ENCODE data around the gene TRIM5. TPM values are rescaled to one million over a fixed set of nuclear protein-coding genes. Genes with fewer than 3 reads are reported as not detected.

Gene TRIM5
- total RNA-seq (2014; rRNA removed; shearing (Covaris generic)) (17.7 and 20.8 TPM in 2 replicates), polyA plus RNA-seq (2016; fragmentation: Nextera tagmentation; extraction: Ambion mirVana) (16.1 and 21.0 TPM in 2 replicates)
- long read RNA-seq, partial matches to known transcripts, result 1 of 9 reads
- long read RNA-seq, other reads (novel, unspliced or antisense), result 4 of 9 reads

DNA sequence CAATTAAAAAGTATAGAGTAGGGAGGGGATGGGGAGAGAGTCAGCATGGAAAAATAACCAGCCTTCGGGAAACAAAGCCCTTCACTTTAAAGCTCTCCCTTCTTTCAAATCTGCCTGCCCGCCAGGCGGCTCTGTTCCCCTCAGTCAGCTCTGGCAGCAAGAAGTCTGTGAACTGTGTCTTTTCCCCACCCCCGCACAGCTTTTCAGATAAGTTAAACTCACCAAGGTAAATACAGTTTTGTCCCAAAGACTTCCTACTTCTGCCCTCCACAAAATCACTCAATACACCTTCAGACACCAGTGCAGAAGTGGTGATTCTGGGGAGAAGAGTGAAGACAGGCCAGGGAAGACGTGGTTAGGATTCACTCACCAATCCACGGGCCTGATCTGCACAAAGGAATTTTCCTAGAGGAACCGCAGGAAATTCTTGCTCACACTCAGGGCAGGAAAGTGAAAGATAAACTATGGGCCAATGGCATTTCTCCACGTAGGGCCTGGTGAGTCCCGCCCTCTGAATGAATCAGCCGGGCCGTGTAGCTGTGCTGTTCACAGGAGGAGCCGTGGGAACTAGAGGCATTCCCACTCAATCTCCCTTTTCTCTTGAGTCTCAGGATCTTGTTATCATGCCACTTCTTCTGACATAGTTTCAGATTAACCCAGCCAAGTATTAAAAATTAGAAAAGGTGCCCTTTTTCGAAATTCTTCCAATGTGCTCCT, at the start of gene TRIM5:
Gene TRIM5, minus strand, starts transcription at position 429 of the 717 bp plus-strand sequence. CDS start 4,897 bp downstream, outside the sequence.
- no peaks in the 10 kb centered on the region for H3F3A ChIP-seq (replicated peaks; ENCODE audit: low read depth)
- H4K20me1 ChIP-seq (replicated peaks; ENCODE audit: insufficient read depth), result no peaks in the 10 kb centered on the region
- H3K9me2 ChIP-seq (ENCODE audit: insufficient read depth), result 0 out of 2 replicates have a peak, but pooled peaks cover 4% of the 10 kb centered on the region
- DNase-seq (ENCODE audit: low spot score), result peak; percentile 89
- TF ChIP-seq ZNF114 (CRISPR knock-in tag; IDR thresholded peaks at IDR 0.05) (no peak), ZNF331 (CRISPR knock-in tag; IDR thresholded peaks at IDR 0.05; ENCODE audit: low read depth) (no peak), EZH2phosphoT487 (IDR thresholded peaks at IDR 0.05; ENCODE audit: unreplicated experiment) (no peak), STAT1 (IDR thresholded peaks at IDR 0.05; ENCODE audit: unreplicated experiment) (no peak), REST (IDR thresholded peaks at IDR 0.05; ENCODE audit: unreplicated experiment) (no peak), CTCF (conservative IDR thresholded peaks at IDR 0.05; ENCODE audit: low read depth in 2 of 2) (peak; percentile 54 to 61), CREB1 (CRISPR knock-in tag; IDR thresholded peaks at IDR 0.05; ENCODE audit: low read depth) (peak; percentile 57), JUNB (IDR thresholded peaks at IDR 0.05; ENCODE audit: unreplicated experiment) (no peak), POLR2AphosphoS5 (IDR thresholded peaks at IDR 0.05; ENCODE audit: low read depth) (peak; percentile 57), ZNF462 (CRISPR knock-in tag; IDR thresholded peaks at IDR 0.05) (no peak), ETS1 (IDR thresholded peaks at IDR 0.05) (no peak), NANOG (IDR thresholded peaks at IDR 0.05; ENCODE audit: borderline replicate concordance) (no peak), EZH2 (IDR thresholded peaks at IDR 0.05; ENCODE audit: low read depth, unreplicated experiment) (no peak)
- peak within 1 kb of the TSS; percentile 79 for H3K4me3 Mint-ChIP-seq
- H3K4me1 Mint-ChIP-seq, result peaks cover 30% of the 10 kb centered on the region
- no peak within 1 kb of the TSS for H2AFZ ChIP-seq
- no peaks in the 10 kb centered on the region for H3K27me3 ChIP-seq (ENCODE audit: insufficient read depth)
- peak within 1 kb of the TSS; percentile 49 for H3K4me3 ChIP-seq
- peak within 1 kb of the TSS; percentile 99 for H3K27ac Mint-ChIP-seq
- no peaks in the 10 kb centered on the region for H3K36me3 ChIP-seq (ENCODE audit: insufficient read depth)
- peak; percentile 93 for ATAC-seq
- H3K9me3 Mint-ChIP-seq, result peaks cover 15% of the 10 kb centered on the region; the same call in 2 of the 3 replicates
- H3K4me1 ChIP-seq (ENCODE audit: insufficient read depth), result peaks cover 7% of the 10 kb centered on the region; the same call in 1 of the 2 replicates
- peaks cover 8% of the 10 kb centered on the region for H3K27me3 Mint-ChIP-seq (ENCODE audit: insufficient read depth, low read depth, poor library complexity)
- H3K79me2 ChIP-seq (replicated peaks; ENCODE audit: insufficient read depth), result peaks cover 16% of the 10 kb centered on the region
- H3K36me3 Mint-ChIP-seq (ENCODE audit: low read depth), result peaks cover 19% of the 10 kb centered on the region
- H3K27ac ChIP-seq (ENCODE audit: low read depth), result peak within 1 kb of the TSS; percentile 75
- peak within 1 kb of the TSS; percentile 69 for H3K4me2 ChIP-seq
